K562 (cell line): ENCODE results near the gene GRHPR. TPM values are rescaled to one million over a fixed set of nuclear protein-coding genes. Genes with fewer than 3 reads are reported as not detected.

Experiments used
- ATAC-seq: fragments of 200-7000 bp; cut with Tn5 transposase; 3 replicates; pipeline ENCODE4 v1.9.1; 2020; ENCODE audit warnings: moderate library complexity
- BruUV-seq: library from RNA; stranded (reverse); fragments of 400-500 nt; replicated peaks from 2 replicates; lab custom pipeline; 2021; lab: Mats Ljungman, UMichigan
- CTCF ChIA-PET: fragments of 300-600 bp; formaldehyde crosslinking; extraction: SDS; loops from one replicate; lab custom pipeline; 2021; ENCODE audit warnings: low intra/inter-chr PET ratio; lab: Yijun Ruan, JAX
- POLR2A ChIA-PET: fragments of 300-600, 350-650 bp; sonication (Branson Sonifier 250); formaldehyde crosslinking; extraction: SDS; loops from one replicate; lab custom pipeline; 2021; ENCODE audit warnings: antibody characterized with exemption, inconsistent platforms; lab: Yijun Ruan, JAX
- DNase-seq, 4 experiments: peaks; one replicate each; pipeline versions ENCODE4 v3.0.0 to v3.0.0-alpha.2; 2011 to 2018; ENCODE audit warnings: low spot score in 3 of 4, mixed read lengths in 3 of 4; ENCODE audit errors: extremely low read depth in 1 of 4
- FAIRE-seq: peaks from 2 replicates; lab custom pipeline; 2011; peaks lifted over from hg19 to GRCh38; lab: Jason Lieb, UNC
- H2AFZ ChIP-seq: 2 replicates; pipeline ENCODE4 v1.6.0; 2011; ENCODE audit warnings: low read depth, low read length, control low read depth, inconsistent platforms
- H3K27ac ChIP-seq: fragments of 200-600 bp; 3 replicates; pipeline ENCODE4 v1.8.0; 2011; ENCODE audit warnings: low read depth, mild to moderate bottlenecking, control low read depth, inconsistent platforms, low read length, moderate library complexity, mixed read lengths; ENCODE audit errors: extremely low read depth
- H3K27me3 ChIP-seq, 2 experiments: fragments of 300-600 bp in 1 of 2; 2 replicates in 1 of 2; 3 replicates in 1 of 2; pipeline versions ENCODE4 v1.6.0 to v1.8.0; 2011; ENCODE audit warnings: inconsistent platforms in 2 of 2, low read length in 2 of 2, mild to moderate bottlenecking in 1 of 2, mixed read lengths in 1 of 2, moderate library complexity in 1 of 2; ENCODE audit not compliant: control insufficient read depth in 2 of 2, insufficient read depth in 2 of 2
- H3K36me3 ChIP-seq: fragments of 300-600 bp; 3 replicates; pipeline ENCODE4 v1.8.0; 2011; ENCODE audit warnings: mild to moderate bottlenecking, low read length, inconsistent platforms; ENCODE audit not compliant: control insufficient read depth, insufficient read depth
- H3K4me1 ChIP-seq, 2 experiments: fragments of 200-600 bp in 1 of 2; replicated peaks in 1 of 2; 2 replicates in 1 of 2; 3 replicates in 1 of 2; pipeline versions ENCODE4 v1.5.1 to v1.8.0; 2011; ENCODE audit warnings: inconsistent platforms in 2 of 2, low read length in 2 of 2, mild to moderate bottlenecking in 1 of 2, mixed read lengths in 1 of 2, moderate library complexity in 1 of 2; ENCODE audit not compliant: control insufficient read depth in 2 of 2, insufficient read depth in 2 of 2
- H3K4me2 ChIP-seq: 2 replicates; pipeline ENCODE4 v1.6.1; 2011; ENCODE audit warnings: low read length, control low read depth, inconsistent platforms, mixed read lengths; ENCODE audit not compliant: insufficient read depth
- H3K4me3 ChIP-seq: fragments of 200-600 bp; sonication (generic), shearing (Covaris generic); 2 replicates; pipeline ENCODE4 v1.5.1; 2016; ENCODE audit warnings: control low read depth, inconsistent platforms
- H3K79me2 ChIP-seq: fragments of 200-600 bp; 3 replicates; pipeline ENCODE4 v1.8.0; 2011; ENCODE audit warnings: low read length, inconsistent platforms; ENCODE audit not compliant: control insufficient read depth, insufficient read depth
- H3K9ac ChIP-seq, 2 experiments: 2 replicates each; pipeline versions ENCODE4 v1.6.0 to v1.6.1; 2011; ENCODE audit warnings: low read depth in 2 of 2, low read length in 2 of 2, control low read depth in 1 of 2, inconsistent platforms in 1 of 2, mild to moderate bottlenecking in 1 of 2, mixed read lengths in 1 of 2; ENCODE audit not compliant: insufficient read depth in 1 of 2
- H3K9me1 ChIP-seq: one replicate; pipeline ENCODE4 v1.6.0; 2011; ENCODE audit warnings: inconsistent platforms, mild to moderate bottlenecking, low read length, moderate library complexity; ENCODE audit not compliant: control insufficient read depth, insufficient read depth
- H3K9me3 ChIP-seq: replicated peaks from 2 replicates; pipeline ENCODE4 v1.5.1; 2011; ENCODE audit warnings: low read depth, low read length, inconsistent platforms; ENCODE audit not compliant: control insufficient read depth, insufficient read depth
- H4K20me1 ChIP-seq: replicated peaks from 2 replicates; pipeline ENCODE4 v1.6.1; 2011; ENCODE audit warnings: low read length, inconsistent platforms, mixed read lengths; ENCODE audit not compliant: control insufficient read depth, insufficient read depth
- ARID4B ChIP-seq: sonication (generic); formaldehyde crosslinking; IDR thresholded peaks from 2 replicates; pipeline ENCODE4 v1.8.0; 2022; ENCODE audit warnings: mild to moderate bottlenecking, missing genetic modification reagents
- CHD4 ChIP-seq: fragments of 200-600 bp; sonication (generic); IDR thresholded peaks from 3 replicates; pipeline ENCODE4 v1.6.1; 2012; ENCODE audit warnings: low read depth, mild to moderate bottlenecking, mixed read lengths, low read length, inconsistent platforms; ENCODE audit not compliant: insufficient read depth, insufficient replicate concordance, poor library complexity, severe bottlenecking
- CREB1 ChIP-seq, 2 experiments: sonication (generic) in 1 of 2; formaldehyde crosslinking in 1 of 2; IDR thresholded peaks; 2 replicates each; pipeline versions ENCODE4 v1.6.1 to v1.8.0; 2012 to 2022; ENCODE audit warnings: inconsistent platforms in 1 of 2, mild to moderate bottlenecking in 1 of 2, missing genetic modification reagents in 1 of 2, moderate library complexity in 1 of 2
- EP400 ChIP-seq: fragments of 450-650 bp; IDR thresholded peaks from 2 replicates; pipeline ENCODE4 v1.6.1; 2017; ENCODE audit warnings: antibody characterized with exemption, mild to moderate bottlenecking, moderate library complexity
- HMGXB4 ChIP-seq: sonication (generic); formaldehyde crosslinking; IDR thresholded peaks from 2 replicates; pipeline ENCODE4 v1.8.1; 2023; ENCODE audit warnings: mild to moderate bottlenecking, missing genetic modification reagents
- LEF1 ChIP-seq: fragments of 450-650 bp; IDR thresholded peaks from 2 replicates; pipeline ENCODE4 v1.6.1; 2016; ENCODE audit warnings: mild to moderate bottlenecking
- MCM7 ChIP-seq, 2 experiments: fragments of 450-650 bp; IDR thresholded peaks; 2 replicates each; pipeline ENCODE4 v1.6.1; 2016 to 2018
- MIER1 ChIP-seq: fragments of 450-650 bp; IDR thresholded peaks from 2 replicates; pipeline ENCODE4 v1.6.1; 2016; ENCODE audit warnings: antibody characterized with exemption, mild to moderate bottlenecking, low read depth
- POU5F1 ChIP-seq: fragments of 150-350 bp; IDR thresholded peaks from 2 replicates; pipeline ENCODE4 v1.6.1; 2014; ENCODE audit warnings: borderline replicate concordance, low read length, low read depth, mild to moderate bottlenecking; ENCODE audit not compliant: partially characterized antibody
- TCF7 ChIP-seq: sonication (generic); IDR thresholded peaks from 2 replicates; pipeline ENCODE4 v1.6.1; 2016; ENCODE audit warnings: antibody characterized with exemption, borderline replicate concordance
- ZBTB26 ChIP-seq: fragments of 450-650 bp; formaldehyde crosslinking; IDR thresholded peaks from 2 replicates; pipeline ENCODE4 v1.4.0; 2022; ENCODE audit warnings: missing genetic modification characterization
- WGBS: fragments of 100-300 bp; shearing (Covaris generic); methylation state at CpG from one replicate; pipeline ENCODE4 v1.1.6; 2016; ENCODE audit warnings: low coverage, mixed read lengths; ENCODE audit not compliant: insufficient coverage; ENCODE audit errors: missing lambda C conversion rate; 5-methylcytosine and 5-hydroxymethylcytosine counted together
- in situ Hi-C: fragments of 300-500 bp; cut with MboI; formaldehyde crosslinking; loops from 4 replicates; pipeline ENCODE4 v1.15.0; 2018; ENCODE audit warnings: inconsistent platforms, mixed read lengths
- intact Hi-C: fragments of 100-400 bp; cut with micrococcal nuclease; formaldehyde crosslinking; loops from 2 replicates; pipeline ENCODE4 v1.14.2; 2022
- polyA plus RNA-seq, 8 experiments: library from polyadenylated mRNA; depleted of rRNA in 4 of 8; stranded (reverse) in 5 of 8; unstranded in 3 of 8; fragments of >200 nt; fragmentation: Nextera tagmentation in 2 of 8; fragmentation: Illumina TruSeq in 1 of 8; extraction: Ambion mirVana in 2 of 8; extraction: Trizol in 1 of 8; gene quantifications; 2 replicates each; pipeline versions ENCODE4 v1.2.1 to v1.2.3, GENCODE V29; 2011 to 2014; ENCODE audit warnings: inconsistent platforms in 1 of 8, missing spikeins in 1 of 8
- total RNA-seq, 7 experiments: library from RNA; depleted of rRNA in 6 of 7; stranded (reverse); fragments of >200 nt in 6 of 7; fragmentation: Illumina TruSeq in 2 of 7; extraction: Trizol in 2 of 7; gene quantifications; 2 replicates each; pipeline versions ENCODE4 v1.2.1 to v1.2.3, GENCODE V29; 2011 to 2021; ENCODE audit warnings: low replicate concordance in 1 of 7

GRHPR gene
- total and polyA plus RNA-seq, 9 of the 15 experiments (the other 6 are each of a cell fraction or from before 2014, with no cell fraction given) = 38.9 to 144 (median 120) TPM

- TF ChIP-seq HMGXB4 (no peak), EP400 (no peak), ZBTB26 (CRISPR knock-in tag) (no peak), TCF7 (no peak)
Observed at GRCh38 chr9:37412431-37413151, 9.9 kb upstream of the GRHPR start (continued).

- H3K9me1 ChIP-seq = no peaks in the 10 kb centered on the region
- no peak overlapping the region for H3K27ac ChIP-seq
- in situ Hi-C loops (no loop called here), intact Hi-C loops (loop anchor here (5.0 kb wide), 1 partner anchor 416 kb away; no protein-coding TSS in a partner anchor)
- no peaks in the 10 kb centered on the region for H3K79me2 ChIP-seq
- peaks cover 8 to 26% of the 10 kb centered on the region in 2 experiments; a peak in 4 of 5 replicates for H3K4me1 ChIP-seq
- no peaks in the 10 kb centered on the region for H3K36me3 ChIP-seq
- DNase-seq = no peak
- no TSS peak for BruUV-seq
- no peak overlapping the region for H3K4me2 ChIP-seq
- no peaks in the 10 kb centered on the region for H3K9me3 ChIP-seq
- H3K9ac ChIP-seq = peak overlapping the region in 1 of 2 experiments; percentile 7; a peak in 1 of 4 replicates
- H2AFZ ChIP-seq = no peak overlapping the region
- WGBS = 13% methylated on average over 4 of the region's 4 CpGs
- H3K27me3 ChIP-seq = no peaks in the 10 kb centered on the region
- H3K4me3 ChIP-seq = no peak overlapping the region
- FAIRE-seq = no peak
- no peak for ATAC-seq
- CTCF ChIA-PET = interaction anchor here (0.6 kb wide), 1 partner anchor 356 kb away, joined by 6 read pairs; no protein-coding TSS in a partner anchor
- POLR2A ChIA-PET = interaction anchor here (0.9 to 1.6 kb wide), 5 partner anchors 9 to 29 kb away, joined by 3 to 5 read pairs (median 3); partner anchors contain the start of gene GRHPR
- H4K20me1 ChIP-seq = no peaks in the 10 kb centered on the region
- no peak for TF ChIP-seq POU5F1
- TF ChIP-seq LEF1 = no peak
- TF ChIP-seq MCM7 (IDR thresholded peaks at IDR 0.05) = no peak
- TF ChIP-seq MIER1 = no peak
- no peak for TF ChIP-seq ARID4B (CRISPR knock-in tag)
- no peak for TF ChIP-seq CHD4
- TF ChIP-seq CREB1 (IDR thresholded peaks at IDR 0.05) = no peak
- no peak for TF ChIP-seq CREB1 (CRISPR knock-in tag; IDR thresholded peaks at IDR 0.05)
Observed at GRCh38 chr9:37413311-37413710, 9.2 kb upstream of the GRHPR start.
